ENCODE data around the gene SERPINA5. TPM values are rescaled to one million over a fixed set of nuclear protein-coding genes. Genes with fewer than 3 reads are reported as not detected.
"Not testable (repeated sequence)": the region's sequence is repeated elsewhere in the genome, so short reads cannot be mapped to it uniquely, and the experiment has no call there.

SERPINA5 gene
- total and polyA plus RNA-seq, 2 of the 8 experiments (the other 6 are each of a cell fraction or from before 2014, with no cell fraction given), result 1.8 to 1.9 TPM

- FAIRE-seq; H4K5ac ChIP-seq (ENCODE audit: insufficient read length, low read depth, low read length); H3K56ac ChIP-seq (replicated peaks; ENCODE audit: insufficient read length, low read depth, low read length); H3K4me3 ChIP-seq (ENCODE audit: extremely low read depth in 1 of 4, insufficient read depth in 2 of 4, low read depth in 3 of 4, low read length in 4 of 4); H3K36me3 ChIP-seq (ENCODE audit: control insufficient read depth in 2 of 4, insufficient read depth in 4 of 4, low read length in 3 of 4); H3K14ac ChIP-seq (ENCODE audit: insufficient read length); DNase-seq (ENCODE audit: low read depth in 1 of 2, low spot score in 2 of 2); H3K27me3 ChIP-seq (replicated peaks in 1 of 4; ENCODE audit: control insufficient read depth in 3 of 4, extremely low read depth in 1 of 4, insufficient read depth in 3 of 4, low read length in 3 of 4); H2BK12ac ChIP-seq (ENCODE audit: low read depth, low read length); H3K18ac ChIP-seq (ENCODE audit: extremely low read depth, low read length); H4K20me1 ChIP-seq (replicated peaks in 1 of 2; ENCODE audit: control insufficient read depth in 1 of 2, insufficient read depth in 2 of 2, low read length in 2 of 2); H3K27ac ChIP-seq (ENCODE audit: low read depth, low read length); H3K4ac ChIP-seq (replicated peaks; ENCODE audit: insufficient read length, low read depth, low read length); H4K8ac ChIP-seq (ENCODE audit: extremely low read depth, insufficient read depth, low read length); H3K9ac ChIP-seq (replicated peaks in 1 of 4; ENCODE audit: extremely low read depth in 1 of 4, low read depth in 3 of 4, low read length in 3 of 4); H2AFZ ChIP-seq (ENCODE audit: low read length); H4K91ac ChIP-seq (replicated peaks; ENCODE audit: insufficient read length, low read length); H3K79me1 ChIP-seq (ENCODE audit: low read depth, low read length); H2BK15ac ChIP-seq (ENCODE audit: low read length); H3K79me2 ChIP-seq (ENCODE audit: control insufficient read depth in 1 of 2, insufficient read depth in 2 of 2, low read length in 2 of 2); H3K4me2 ChIP-seq (ENCODE audit: insufficient read depth in 1 of 2, low read depth in 2 of 2, low read length in 2 of 2); H2BK120ac ChIP-seq (replicated peaks; ENCODE audit: low read depth, low read length); H2BK5ac ChIP-seq (ENCODE audit: low read depth, low read length); H3K23me2 ChIP-seq (ENCODE audit: low read depth, low read length); H2BK20ac ChIP-seq (ENCODE audit: low read length); H2AK5ac ChIP-seq (ENCODE audit: low read depth, low read length); H3K23ac ChIP-seq (ENCODE audit: insufficient read length); H3K9me3 ChIP-seq (ENCODE audit: insufficient read depth in 2 of 2, low read depth in 1 of 2, low read length in 1 of 2); H3K4me1 ChIP-seq (replicated peaks in 1 of 4; ENCODE audit: control insufficient read depth in 3 of 4, insufficient read depth in 4 of 4, low read length in 3 of 4): not testable (repeated sequence)
- ChIA-PET POLR2A (ENCODE audit: partially characterized antibody) (interaction anchor here (0.6 kb wide), 1 partner anchor 296 kb away, joined by 3 read pairs; no protein-coding TSS in a partner anchor), CTCF (ENCODE audit: partially characterized antibody) (interaction anchor here (0.9 to 3.1 kb wide), 7 partner anchors 9 to 204 kb away, joined by 3 to 8 read pairs (median 4); no protein-coding TSS in a partner anchor)
- 86% methylated on average over 7 of the region's 8 CpGs; no CpG with 5 or more reads in 1 of the 2 experiments for WGBS, 2 experiments (ENCODE audit: extremely low coverage in 1 of 2, insufficient coverage in 1 of 2, insufficient read length in 1 of 2, insufficient replicate concordance in 2 of 2, low coverage in 1 of 2, low lambda C conversion rate in 2 of 2, missing lambda C conversion rate in 1 of 2)
These were observed 56.6 kb downstream of the SERPINA5 start for GRCh38 chr14:94637814-94638213.

All from H1 (cell line).